Measurements from ENCODE around the gene CACNA1E.

Gene CACNA1E

DNA sequence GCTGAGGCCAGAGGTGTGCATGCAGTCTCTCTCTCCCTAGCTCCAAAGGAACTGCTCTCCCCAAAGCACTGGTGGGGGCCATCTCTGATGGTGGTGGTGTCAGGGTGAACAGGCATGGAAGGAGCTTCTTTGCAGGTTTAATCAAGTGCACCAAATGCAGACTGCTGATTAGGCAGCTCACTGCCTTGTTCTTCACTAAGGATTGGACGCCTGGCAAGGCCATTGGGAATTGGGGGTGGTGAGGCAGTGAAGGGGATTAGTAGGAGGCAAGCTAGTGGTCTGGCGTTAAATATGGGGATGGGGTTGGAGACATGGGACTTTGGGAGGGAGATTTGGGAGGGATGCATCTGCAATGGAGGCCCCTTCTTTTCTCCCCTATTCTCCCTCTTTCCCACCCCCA lies 1.5 kb downstream of the CACNA1E start:
- H3K4me1 Mint-ChIP-seq = peaks cover 40% of the 10 kb centered on the region
- no peak for TF ChIP-seq CTCF (IDR thresholded peaks at IDR 0.05)
- peaks cover 94% of the 10 kb centered on the region for H3K27me3 Mint-ChIP-seq (ENCODE audit: low read depth, poor library complexity)
- no peak for DNase-seq
- no peaks in the 10 kb centered on the region for H3K9me3 Mint-ChIP-seq
- H3K27ac Mint-ChIP-seq = no peak overlapping the region
- H3K36me3 Mint-ChIP-seq (ENCODE audit: low read depth) = no peaks in the 10 kb centered on the region
- peak overlapping the region; percentile 26 for H3K4me3 Mint-ChIP-seq

DNA sequence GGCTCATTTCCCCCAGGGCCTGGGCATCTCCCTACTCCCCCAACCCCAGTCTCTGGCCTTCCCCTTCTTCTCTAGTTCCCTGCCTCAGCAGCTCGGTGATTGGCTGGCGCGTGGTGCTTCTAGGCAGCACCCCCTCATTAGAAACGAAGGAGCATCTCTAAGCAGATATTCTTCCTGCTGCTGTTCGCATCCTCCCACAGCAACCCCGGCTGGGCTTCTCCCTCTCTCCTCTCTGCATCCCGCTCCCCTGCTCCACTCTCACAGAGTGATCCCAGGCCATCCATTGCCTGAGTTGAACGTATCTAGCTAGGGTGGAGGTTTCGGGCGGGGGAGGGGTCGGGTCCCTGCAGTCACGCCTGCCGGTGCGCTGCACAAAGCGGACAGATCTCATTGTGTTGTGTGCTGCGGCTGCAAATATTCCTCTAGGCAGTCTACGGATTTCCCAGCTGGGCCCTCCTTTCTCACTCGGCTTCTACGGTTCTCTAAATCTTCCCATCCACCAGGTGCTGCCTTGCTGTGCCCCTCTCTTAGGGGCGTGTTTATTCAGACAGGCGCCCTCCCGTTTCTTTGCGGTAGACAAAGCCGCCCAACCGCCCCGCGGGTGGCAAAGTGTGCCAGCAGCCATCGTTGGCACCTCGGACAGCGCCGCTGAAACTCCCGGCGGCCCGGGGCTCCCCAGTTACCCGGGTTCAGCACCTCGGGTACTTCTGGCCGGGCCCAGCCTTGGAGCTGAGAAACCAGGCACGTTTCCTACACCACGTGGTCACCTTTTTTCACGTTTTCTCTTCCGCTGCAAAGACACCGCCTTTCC lies 2.2 kb downstream of the CACNA1E start:
- TF ChIP-seq CTCF (IDR thresholded peaks at IDR 0.05) = no peak
- Mint-ChIP-seq H3K9me3 (no peaks in the 10 kb centered on the region), H3K4me3 (peak overlapping the region; percentile 74), H3K27ac (no peak overlapping the region), H3K36me3 (ENCODE audit: low read depth) (no peaks in the 10 kb centered on the region), H3K27me3 (ENCODE audit: low read depth, poor library complexity) (peaks cover 96% of the 10 kb centered on the region), H3K4me1 (peaks cover 42% of the 10 kb centered on the region)
- peak; percentile 72 for DNase-seq

DNA sequence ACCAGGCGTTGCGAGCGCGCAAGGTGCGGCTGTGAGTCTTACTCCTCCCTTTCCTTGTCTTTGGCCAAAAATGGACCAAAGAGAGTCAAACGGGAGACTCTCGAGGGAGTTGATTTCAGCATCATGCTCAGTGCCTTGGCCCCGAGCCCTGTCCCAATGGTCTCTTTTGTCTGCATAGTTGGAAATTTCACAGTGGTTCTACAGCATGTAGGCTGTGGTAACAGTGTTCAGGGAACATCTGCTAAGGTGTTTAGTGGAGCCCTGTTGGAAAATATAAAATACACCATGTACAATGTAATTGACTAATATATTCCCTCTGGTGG lies 2.7 kb downstream of the CACNA1E start:
- Mint-ChIP-seq H3K4me3 (peak overlapping the region; percentile 74), H3K9me3 (no peaks in the 10 kb centered on the region), H3K36me3 (ENCODE audit: low read depth) (no peaks in the 10 kb centered on the region), H3K27ac (no peak overlapping the region), H3K27me3 (ENCODE audit: low read depth, poor library complexity) (peaks cover 94% of the 10 kb centered on the region), H3K4me1 (peaks cover 44% of the 10 kb centered on the region)
- DNase-seq = no peak
- TF ChIP-seq CTCF (IDR thresholded peaks at IDR 0.05) = peak; percentile 35

- peaks cover 85% of the 10 kb centered on the region for H3K27me3 Mint-ChIP-seq (ENCODE audit: low read depth, poor library complexity)
- no peaks in the 10 kb centered on the region for H3K9me3 Mint-ChIP-seq
- H3K4me1 Mint-ChIP-seq = peaks cover 27% of the 10 kb centered on the region
- DNase-seq = no peak
- H3K4me3 Mint-ChIP-seq = no peak overlapping the region
- no peak for TF ChIP-seq CTCF (IDR thresholded peaks at IDR 0.05)
- no peaks in the 10 kb centered on the region for H3K36me3 Mint-ChIP-seq (ENCODE audit: low read depth)
- H3K27ac Mint-ChIP-seq = no peak overlapping the region
These were observed 5.5 kb downstream of the CACNA1E start for GRCh38 chr1:181488866-181489265.

DNA sequence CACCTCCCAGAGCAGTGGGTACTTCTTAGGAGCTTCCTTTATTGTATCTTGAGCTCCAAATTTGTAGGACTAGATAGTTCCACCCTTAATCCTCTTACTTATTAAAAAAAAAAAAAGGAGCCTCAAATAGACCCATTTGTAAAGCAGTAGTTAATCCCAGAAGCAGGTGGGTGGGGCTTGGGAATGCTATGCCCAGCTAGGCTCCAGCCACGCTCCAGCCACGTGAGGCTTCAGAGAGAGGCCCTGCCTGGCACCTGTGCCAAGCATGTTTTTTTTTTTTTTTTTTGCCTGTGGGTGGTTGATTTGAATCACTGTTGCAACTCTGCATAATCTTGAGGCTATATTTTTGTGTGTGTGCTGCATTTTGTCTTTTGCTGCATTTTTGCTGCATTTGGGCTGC lies 7.0 kb downstream of the CACNA1E start:
- H3K4me1 Mint-ChIP-seq = peaks cover 18% of the 10 kb centered on the region
- H3K27me3 Mint-ChIP-seq (ENCODE audit: low read depth, poor library complexity) = peaks cover 74% of the 10 kb centered on the region
- no peak for TF ChIP-seq CTCF (IDR thresholded peaks at IDR 0.05)
- DNase-seq = no peak
- H3K4me3 Mint-ChIP-seq = no peak overlapping the region
- H3K9me3 Mint-ChIP-seq = no peaks in the 10 kb centered on the region
- no peak overlapping the region for H3K27ac Mint-ChIP-seq
- H3K36me3 Mint-ChIP-seq (ENCODE audit: low read depth) = no peaks in the 10 kb centered on the region

All from nephron progenitor cell (in vitro differentiated cells).